Testis (tissue), 3 donors: Measurements from ENCODE around the gene ARHGAP12. TPM values are rescaled to one million over a fixed set of nuclear protein-coding genes. Genes with fewer than 3 reads are reported as not detected.

Experiments
- DNase-seq: peaks from one replicate; pipeline ENCODE4 v3.0.0-alpha.2; 2019
- H3K27ac ChIP-seq, 2 donors: fragments of 200-600 bp; sonication (generic); one replicate each; pipeline ENCODE4 v1.5.1; 2019
- H3K27me3 ChIP-seq: fragments of 200-600 bp; sonication (generic); one replicate; pipeline ENCODE4 v1.5.1; 2019
- H3K36me3 ChIP-seq: fragments of 200-600 bp; sonication (generic); one replicate; pipeline ENCODE4 v1.5.1; 2017; ENCODE audit warnings: low read depth; ENCODE audit errors: missing control alignments
- H3K4me1 ChIP-seq: fragments of 200-600 bp; sonication (generic); one replicate; pipeline ENCODE4 v1.5.1; 2019
- H3K4me3 ChIP-seq, 2 donors: fragments of 200-600 bp; sonication (generic); one replicate each; pipeline ENCODE4 v1.5.1; 2017 to 2019
- H3K9me3 ChIP-seq: fragments of 200-600 bp; sonication (generic); one replicate; pipeline ENCODE4 v1.5.1; 2017
- POLR2A ChIP-seq: fragments of 450-650 bp; IDR thresholded peaks from one replicate; pipeline ENCODE4 v1.6.1; 2017; ENCODE audit warnings: antibody characterized with exemption, mild to moderate bottlenecking, moderate library complexity
- WGBS, 2 donors: methylation state at CpG; one replicate each; pipeline ENCODE4 v1.1.5; 2018; 5-methylcytosine and 5-hydroxymethylcytosine counted together
- intact Hi-C: fragments of 100-400 bp; cut with DNase I; formaldehyde crosslinking; loops from one replicate; pipeline ENCODE4 v1.15.1; 2023; ENCODE audit warnings: low total_unique reads
- polyA plus RNA-seq: library from polyadenylated mRNA; stranded (reverse); fragments of 350-450 nt; fragmentation: Illumina TruSeq; extraction: RNeasy Lipid Tissue Mini Kit (QIAGEN cat#74804); gene quantifications from one replicate; pipeline ENCODE4 v1.2.3, GENCODE V29; 2014; ENCODE audit warnings: low read depth, low replicate concordance; ENCODE audit not compliant: insufficient read depth
- total RNA-seq, 2 donors: library from RNA; depleted of rRNA; stranded (reverse); fragments of >200 nt; gene quantifications; one replicate each; pipeline ENCODE4 v1.2.3, GENCODE V29; 2016
- TF ChIP-seq, protein P1 (sequence below), 3 experiments: fragments of 450-650 bp in 2 of 3; fragments of 200-600 bp in 1 of 3; sonication (generic) in 1 of 3; IDR thresholded peaks; one replicate each; pipeline ENCODE4 v1.5.1; 2016 to 2019; ENCODE audit warnings: antibody characterized with exemption in 3 of 3, mild to moderate bottlenecking in 2 of 3, moderate library complexity in 1 of 3

Gene ARHGAP12
- total and polyA plus RNA-seq, 3 donors from 2014 or later = 11.7 to 36.1 (median 33.1) TPM

DNA sequence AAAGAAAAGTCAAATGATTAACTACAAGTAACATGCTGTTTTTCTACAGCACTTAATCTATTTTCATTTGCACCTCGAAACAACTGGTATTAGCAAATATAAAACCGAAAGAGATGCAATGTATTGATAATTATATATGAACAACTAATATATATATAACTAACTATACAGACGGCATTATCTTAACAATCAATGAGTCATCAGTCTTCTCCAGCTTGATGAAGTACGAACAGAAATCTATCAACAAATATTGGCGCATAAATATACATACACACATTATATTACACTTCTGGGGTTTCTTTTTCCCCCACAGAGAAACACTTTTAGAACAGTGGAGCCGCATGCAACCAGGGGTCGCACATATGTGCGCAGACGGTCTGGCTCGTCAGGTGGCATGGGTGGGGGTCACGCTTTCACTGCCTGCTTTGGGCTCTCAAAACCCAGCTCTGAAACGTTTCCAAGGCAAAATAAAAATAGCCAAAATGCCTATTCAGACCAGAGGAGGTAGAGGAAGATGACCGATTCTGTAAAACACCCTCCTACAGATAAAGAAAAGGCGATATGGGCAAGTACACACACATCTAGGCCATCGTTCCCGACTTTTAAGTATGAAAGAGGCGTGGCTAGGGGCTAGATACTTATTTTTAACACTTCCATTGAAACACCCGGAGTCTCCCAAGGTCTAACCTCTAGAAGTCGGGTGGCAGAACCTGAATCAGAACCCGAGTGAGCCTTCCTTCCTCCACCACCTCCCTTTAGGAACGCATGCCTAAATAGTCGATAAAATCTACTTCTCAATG is 1.7 kb downstream of the ARHGAP12 start:
- intact Hi-C loops = no loop called here
- H3K36me3 ChIP-seq = no peaks in the 10 kb centered on the region
- TF ChIP-seq, protein P1, sequence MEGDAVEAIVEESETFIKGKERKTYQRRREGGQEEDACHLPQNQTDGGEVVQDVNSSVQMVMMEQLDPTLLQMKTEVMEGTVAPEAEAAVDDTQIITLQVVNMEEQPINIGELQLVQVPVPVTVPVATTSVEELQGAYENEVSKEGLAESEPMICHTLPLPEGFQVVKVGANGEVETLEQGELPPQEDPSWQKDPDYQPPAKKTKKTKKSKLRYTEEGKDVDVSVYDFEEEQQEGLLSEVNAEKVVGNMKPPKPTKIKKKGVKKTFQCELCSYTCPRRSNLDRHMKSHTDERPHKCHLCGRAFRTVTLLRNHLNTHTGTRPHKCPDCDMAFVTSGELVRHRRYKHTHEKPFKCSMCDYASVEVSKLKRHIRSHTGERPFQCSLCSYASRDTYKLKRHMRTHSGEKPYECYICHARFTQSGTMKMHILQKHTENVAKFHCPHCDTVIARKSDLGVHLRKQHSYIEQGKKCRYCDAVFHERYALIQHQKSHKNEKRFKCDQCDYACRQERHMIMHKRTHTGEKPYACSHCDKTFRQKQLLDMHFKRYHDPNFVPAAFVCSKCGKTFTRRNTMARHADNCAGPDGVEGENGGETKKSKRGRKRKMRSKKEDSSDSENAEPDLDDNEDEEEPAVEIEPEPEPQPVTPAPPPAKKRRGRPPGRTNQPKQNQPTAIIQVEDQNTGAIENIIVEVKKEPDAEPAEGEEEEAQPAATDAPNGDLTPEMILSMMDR (IDR thresholded peaks at IDR 0.05) = no peak
- TF ChIP-seq POLR2A = no peak
- 17 to 20% methylated on average over 22 of the region's 22 CpGs for WGBS, 2 donors
- no peaks in the 10 kb centered on the region for H3K27me3 ChIP-seq
- peaks cover 20% of the 10 kb centered on the region for H3K4me1 ChIP-seq
- no peaks in the 10 kb centered on the region for H3K9me3 ChIP-seq
- DNase-seq = peak; percentile 24
- H3K4me3 ChIP-seq = peak overlapping the region; percentile 93 to 98
- H3K27ac ChIP-seq = peak overlapping the region; percentile 55 to 94

DNA sequence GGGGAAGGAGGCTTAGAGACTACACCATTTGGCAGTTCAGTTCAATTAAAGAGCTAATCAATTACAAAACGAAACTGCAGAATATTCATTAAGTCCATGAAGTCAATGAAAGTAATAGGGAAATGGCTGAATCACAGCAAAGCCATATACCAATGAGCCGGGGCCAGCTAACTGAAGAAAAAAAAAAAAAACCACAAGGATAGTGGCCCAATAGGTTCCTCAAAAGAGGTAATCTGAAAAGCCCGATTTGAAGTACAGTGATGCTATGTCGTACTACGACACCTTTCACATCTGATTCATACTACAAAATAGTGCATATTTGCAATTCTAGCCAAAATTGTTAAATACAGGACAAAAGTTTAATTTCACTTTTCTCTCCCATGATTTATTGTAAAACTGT is 2.5 kb downstream of the ARHGAP12 start:
- TF ChIP-seq, protein P1 (IDR thresholded peaks at IDR 0.05) = no peak
- TF ChIP-seq POLR2A = no peak
- Histone ChIP-seq H3K27ac (no peak overlapping the region), H3K4me1 (peaks cover 20% of the 10 kb centered on the region), H3K27me3 (no peaks in the 10 kb centered on the region), H3K9me3 (no peaks in the 10 kb centered on the region), H3K4me3 (no peak overlapping the region), H3K36me3 (no peaks in the 10 kb centered on the region)
- intact Hi-C loops = no loop called here
- DNase-seq = no peak
- WGBS, 2 donors = 46 to 67% methylated on average over 5 of the region's 5 CpGs

DNA sequence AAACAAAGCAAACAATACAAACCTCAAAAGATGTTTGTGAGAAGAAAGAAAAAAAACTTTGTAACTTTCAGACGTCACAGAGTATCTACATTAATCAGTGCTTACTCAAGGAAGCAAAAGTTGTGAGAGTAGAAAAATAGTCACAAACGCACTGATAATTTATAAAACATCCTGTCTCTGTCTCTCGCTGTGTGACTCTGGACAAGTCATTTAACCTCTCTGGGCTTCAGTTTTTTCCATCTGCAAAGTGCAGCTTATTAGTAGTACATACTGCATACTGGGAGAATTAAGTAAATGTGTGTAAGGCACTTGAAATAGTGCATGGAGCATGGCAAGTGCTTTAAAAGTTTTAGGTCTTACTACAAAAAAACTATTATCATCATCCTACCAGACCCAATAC is 3.8 kb downstream of the ARHGAP12 start:
- TF ChIP-seq POLR2A = no peak
- TF ChIP-seq, protein P1 (IDR thresholded peaks at IDR 0.05) = no peak
- Histone ChIP-seq H3K4me3 (no peak overlapping the region), H3K27ac (no peak overlapping the region), H3K4me1 (peaks cover 9% of the 10 kb centered on the region), H3K36me3 (no peaks in the 10 kb centered on the region), H3K27me3 (no peaks in the 10 kb centered on the region), H3K9me3 (no peaks in the 10 kb centered on the region)
- 47 to 48% methylated on average over 3 of the region's 3 CpGs for WGBS, 2 donors
- intact Hi-C loops = no loop called here
- DNase-seq = no peak

DNA sequence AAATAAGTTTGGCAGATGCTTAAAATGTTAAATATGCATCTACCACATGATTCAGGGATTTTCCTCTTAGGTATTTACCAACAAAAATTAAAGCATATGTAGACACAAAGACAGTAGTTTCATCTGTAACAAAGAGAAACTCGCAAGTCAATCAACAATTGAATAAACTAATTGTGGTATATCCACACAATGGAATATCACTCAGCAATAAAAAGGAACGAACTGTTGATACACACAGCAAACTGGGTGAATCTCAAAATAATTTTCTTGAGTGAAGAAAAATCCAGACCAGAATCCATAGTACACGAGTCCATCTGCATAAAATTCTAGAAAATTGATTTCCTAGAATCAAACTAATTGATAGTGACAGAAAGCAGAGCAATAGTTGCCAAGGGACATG is 5.2 kb downstream of the ARHGAP12 start:
- no peaks in the 10 kb centered on the region for H3K27me3 ChIP-seq
- no peak overlapping the region for H3K27ac ChIP-seq
- peaks cover 9% of the 10 kb centered on the region for H3K4me1 ChIP-seq
- no peak overlapping the region for H3K4me3 ChIP-seq
- WGBS, 2 donors = 90 to 93% methylated on average over 3 of the region's 3 CpGs
- no peaks in the 10 kb centered on the region for H3K9me3 ChIP-seq
- intact Hi-C loops = no loop called here
- no peak for TF ChIP-seq POLR2A
- TF ChIP-seq, protein P1 (IDR thresholded peaks at IDR 0.05) = no peak
- no peaks in the 10 kb centered on the region for H3K36me3 ChIP-seq
- DNase-seq = no peak

DNA sequence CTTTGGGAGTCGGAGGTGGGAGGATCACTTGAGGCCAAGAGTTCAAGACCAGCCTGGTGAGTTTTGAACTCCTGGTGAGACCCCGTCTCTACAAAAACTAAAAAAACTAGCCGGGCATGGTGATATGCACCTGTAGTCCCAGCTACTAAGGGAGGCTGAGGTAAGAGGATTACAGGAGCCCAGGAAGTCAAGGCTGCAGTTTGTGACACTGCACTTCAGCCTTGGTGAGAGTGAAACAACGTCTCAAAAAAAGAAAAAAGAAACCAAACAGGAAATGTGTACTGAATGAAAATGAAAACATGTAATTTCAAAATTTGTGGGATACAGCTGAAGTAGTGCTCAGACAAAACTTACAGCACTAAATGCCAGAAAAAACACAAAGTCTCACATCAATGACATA is 7.6 kb downstream of the ARHGAP12 start:
- Histone ChIP-seq H3K36me3 (no peaks in the 10 kb centered on the region), H3K27me3 (no peaks in the 10 kb centered on the region), H3K4me3 (no peak overlapping the region), H3K27ac (no peak overlapping the region), H3K9me3 (no peaks in the 10 kb centered on the region), H3K4me1 (no peaks in the 10 kb centered on the region)
- WGBS, 2 donors = 46 to 63% methylated on average over 4 of the region's 4 CpGs
- intact Hi-C loops = no loop called here
- no peak for DNase-seq
- TF ChIP-seq POLR2A = no peak
- TF ChIP-seq, protein P1 (IDR thresholded peaks at IDR 0.05) = no peak
